Glutamatergic neuron (in vitro differentiated cells): ENCODE data around the gene NTF3. TPM values are rescaled to one million over a fixed set of nuclear protein-coding genes. Genes with fewer than 3 reads are reported as not detected.

Experiments
- DNase-seq: peaks from one replicate; pipeline ENCODE4 v3.0.0; 2022
- H3K27ac Mint-ChIP-seq: one replicate; pipeline ENCODE4 v1.8.0; 2020; ENCODE audit warnings: mild to moderate bottlenecking, mixed read lengths, inconsistent platforms; ENCODE audit not compliant: unreplicated experiment
- H3K27me3 Mint-ChIP-seq: one replicate; pipeline ENCODE4 v1.8.0; 2020; ENCODE audit warnings: mild to moderate bottlenecking, moderate library complexity, mixed read lengths, inconsistent platforms; ENCODE audit not compliant: unreplicated experiment
- H3K36me3 Mint-ChIP-seq: one replicate; pipeline ENCODE4 v1.8.0; 2020; ENCODE audit warnings: mild to moderate bottlenecking, mixed read lengths, inconsistent platforms; ENCODE audit not compliant: unreplicated experiment
- H3K4me1 Mint-ChIP-seq: one replicate; pipeline ENCODE4 v1.8.0; 2020; ENCODE audit warnings: mild to moderate bottlenecking, low read depth, mixed read lengths, inconsistent platforms; ENCODE audit not compliant: unreplicated experiment
- H3K4me3 Mint-ChIP-seq: one replicate; pipeline ENCODE4 v1.8.0; 2020; ENCODE audit warnings: mild to moderate bottlenecking, mixed read lengths, inconsistent platforms; ENCODE audit not compliant: unreplicated experiment
- H3K9me3 Mint-ChIP-seq: one replicate; pipeline ENCODE4 v1.8.0; 2020; ENCODE audit warnings: mild to moderate bottlenecking, moderate library complexity, mixed read lengths, inconsistent platforms; ENCODE audit not compliant: unreplicated experiment
- total RNA-seq: library from RNA; stranded (reverse); fragmentation: NEBNext Ultra II Directional; extraction: Animal tissue kit (Norgen Biotek cat#: 25700); gene quantifications from one replicate; pipeline ENCODE4 v1.2.1, GENCODE V29; 2021; ENCODE audit not compliant: unreplicated experiment
- TF ChIP-seq, protein P1 (sequence below): fragments of 200-600 bp; sonication (generic); IDR thresholded peaks from one replicate; pipeline ENCODE4 v1.5.0; 2021; ENCODE audit not compliant: partially characterized antibody, unreplicated experiment

Gene NTF3
- total RNA-seq, 1 donor from 2014 or later, result 5.0 TPM

DNA sequence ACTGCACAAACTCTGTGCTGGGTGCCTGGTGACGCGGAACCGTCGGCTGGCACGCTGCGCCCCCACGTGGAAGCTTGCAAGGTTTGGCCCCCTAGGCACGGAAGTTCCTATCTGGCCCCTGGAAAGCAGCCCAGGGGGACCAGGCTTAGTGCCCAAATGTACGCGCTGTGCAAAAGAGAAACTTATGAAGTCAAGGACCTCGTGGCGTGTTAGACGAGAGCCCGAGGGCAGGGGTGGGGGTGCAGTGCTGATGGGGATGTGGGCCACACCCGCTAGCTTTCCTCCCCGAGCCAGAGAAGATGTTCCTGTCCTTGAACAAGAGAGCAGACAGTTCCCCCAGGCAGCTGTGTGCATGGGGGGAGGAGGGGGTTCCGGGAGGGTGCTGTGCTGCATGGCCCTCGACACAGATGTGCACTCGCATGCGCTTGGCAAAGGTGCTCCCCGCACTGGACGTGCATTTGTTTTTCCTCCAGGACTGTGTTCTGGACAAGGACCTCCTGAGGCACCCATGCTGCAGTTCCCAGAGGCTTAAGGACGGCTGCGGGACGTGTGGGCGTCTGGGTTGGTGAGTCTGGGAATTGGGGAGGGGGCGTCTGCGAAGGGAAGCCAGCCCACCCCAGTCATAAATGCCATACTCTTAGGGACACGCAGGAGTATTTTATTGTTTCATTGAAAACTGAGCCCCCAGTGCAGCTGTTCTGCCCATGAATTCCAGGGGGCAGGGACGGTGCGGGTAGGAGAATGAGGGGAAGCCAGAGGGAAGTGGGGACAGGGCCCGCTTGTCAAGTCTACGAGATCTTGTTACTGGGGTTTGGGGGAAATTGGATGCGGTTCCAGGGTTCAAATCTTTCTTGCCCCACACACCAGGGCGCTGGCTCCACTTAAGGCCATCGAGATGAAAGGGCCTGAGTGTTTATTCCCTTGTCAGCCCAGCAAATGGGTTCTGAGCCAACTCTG lies 80.0 kb downstream of the NTF3 start:
- no peak for DNase-seq
- Mint-ChIP-seq H3K4me1 (peaks cover 4% of the 10 kb centered on the region), H3K4me3 (no peak overlapping the region), H3K9me3 (peaks cover 1% of the 10 kb centered on the region), H3K27ac (no peak overlapping the region), H3K36me3 (no peaks in the 10 kb centered on the region), H3K27me3 (peaks cover 1% of the 10 kb centered on the region)
- TF ChIP-seq, protein P1, sequence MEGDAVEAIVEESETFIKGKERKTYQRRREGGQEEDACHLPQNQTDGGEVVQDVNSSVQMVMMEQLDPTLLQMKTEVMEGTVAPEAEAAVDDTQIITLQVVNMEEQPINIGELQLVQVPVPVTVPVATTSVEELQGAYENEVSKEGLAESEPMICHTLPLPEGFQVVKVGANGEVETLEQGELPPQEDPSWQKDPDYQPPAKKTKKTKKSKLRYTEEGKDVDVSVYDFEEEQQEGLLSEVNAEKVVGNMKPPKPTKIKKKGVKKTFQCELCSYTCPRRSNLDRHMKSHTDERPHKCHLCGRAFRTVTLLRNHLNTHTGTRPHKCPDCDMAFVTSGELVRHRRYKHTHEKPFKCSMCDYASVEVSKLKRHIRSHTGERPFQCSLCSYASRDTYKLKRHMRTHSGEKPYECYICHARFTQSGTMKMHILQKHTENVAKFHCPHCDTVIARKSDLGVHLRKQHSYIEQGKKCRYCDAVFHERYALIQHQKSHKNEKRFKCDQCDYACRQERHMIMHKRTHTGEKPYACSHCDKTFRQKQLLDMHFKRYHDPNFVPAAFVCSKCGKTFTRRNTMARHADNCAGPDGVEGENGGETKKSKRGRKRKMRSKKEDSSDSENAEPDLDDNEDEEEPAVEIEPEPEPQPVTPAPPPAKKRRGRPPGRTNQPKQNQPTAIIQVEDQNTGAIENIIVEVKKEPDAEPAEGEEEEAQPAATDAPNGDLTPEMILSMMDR, result no peak

DNA sequence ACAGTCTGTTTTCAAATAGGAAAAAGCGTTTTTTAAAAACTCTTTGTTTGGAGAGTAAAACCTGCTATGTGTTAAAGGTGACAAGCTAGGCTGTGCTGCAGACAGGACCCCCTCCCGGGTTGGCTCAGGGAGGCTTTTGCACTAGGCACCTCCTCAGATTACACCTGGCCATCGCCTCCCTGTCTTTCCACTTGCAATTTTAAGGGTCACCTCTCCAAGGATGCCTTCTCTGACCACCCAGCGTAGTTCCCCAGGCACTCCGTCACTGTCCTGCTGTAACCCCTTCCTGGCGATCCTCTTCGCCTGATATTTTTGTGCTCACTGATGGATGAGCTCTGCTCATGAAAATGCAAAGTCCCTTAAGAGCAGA lies 80.7 kb downstream of the NTF3 start:
- Mint-ChIP-seq H3K4me3 (no peak overlapping the region), H3K36me3 (no peaks in the 10 kb centered on the region), H3K4me1 (peaks cover 7% of the 10 kb centered on the region), H3K27me3 (peaks cover 1% of the 10 kb centered on the region), H3K27ac (no peak overlapping the region), H3K9me3 (peaks cover 1% of the 10 kb centered on the region)
- no peak for DNase-seq
- TF ChIP-seq, protein P1, result no peak

DNA sequence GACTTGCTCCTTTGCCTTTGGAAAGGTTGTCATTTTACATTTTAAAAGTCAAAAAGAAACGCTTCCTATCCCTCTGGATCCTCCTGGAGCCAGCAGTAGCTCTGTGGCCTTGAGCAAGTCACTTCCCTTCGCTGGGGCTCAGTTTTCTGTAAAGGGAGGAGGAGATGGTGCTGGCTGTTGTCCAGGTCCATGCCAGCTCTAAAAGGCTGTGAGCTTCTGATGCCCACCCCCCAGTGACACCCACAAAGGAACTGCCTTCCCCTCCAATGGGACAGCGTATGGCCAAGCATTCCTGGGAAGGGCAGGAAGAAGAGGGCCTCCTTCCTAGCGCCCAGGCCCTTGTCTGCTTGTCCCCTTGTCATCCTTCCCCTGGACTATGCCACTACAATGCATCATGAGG lies 81.5 kb downstream of the NTF3 start:
- Mint-ChIP-seq H3K36me3 (no peaks in the 10 kb centered on the region), H3K27me3 (peaks cover 1% of the 10 kb centered on the region), H3K27ac (no peak overlapping the region), H3K4me1 (peaks cover 7% of the 10 kb centered on the region), H3K9me3 (peaks cover 1% of the 10 kb centered on the region), H3K4me3 (no peak overlapping the region)
- TF ChIP-seq, protein P1, result no peak
- DNase-seq, result no peak

DNA sequence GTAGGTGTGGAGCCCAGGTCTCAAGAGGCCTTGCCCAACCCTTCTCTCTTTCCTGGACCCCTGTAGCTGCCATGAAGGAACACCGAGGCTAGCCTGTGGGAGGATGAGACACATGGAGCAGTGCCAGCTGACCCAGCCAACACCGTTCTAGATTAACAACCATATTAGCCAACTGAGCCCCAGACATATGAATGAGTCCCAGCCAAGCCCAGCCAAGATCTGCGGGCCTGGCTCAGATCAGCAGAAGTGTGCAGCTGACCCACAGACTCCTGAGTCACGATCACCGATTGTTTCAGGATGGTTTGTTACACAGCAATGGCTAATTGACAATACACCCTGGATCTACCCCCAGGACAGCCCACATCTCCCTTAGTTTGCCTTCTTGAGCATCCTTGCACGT lies 82.1 kb downstream of the NTF3 start:
- Mint-ChIP-seq H3K27me3 (peaks cover 1% of the 10 kb centered on the region), H3K4me3 (no peak overlapping the region), H3K36me3 (no peaks in the 10 kb centered on the region), H3K9me3 (peaks cover 1% of the 10 kb centered on the region), H3K4me1 (peaks cover 7% of the 10 kb centered on the region), H3K27ac (no peak overlapping the region)
- TF ChIP-seq, protein P1, result no peak
- DNase-seq, result no peak

DNA sequence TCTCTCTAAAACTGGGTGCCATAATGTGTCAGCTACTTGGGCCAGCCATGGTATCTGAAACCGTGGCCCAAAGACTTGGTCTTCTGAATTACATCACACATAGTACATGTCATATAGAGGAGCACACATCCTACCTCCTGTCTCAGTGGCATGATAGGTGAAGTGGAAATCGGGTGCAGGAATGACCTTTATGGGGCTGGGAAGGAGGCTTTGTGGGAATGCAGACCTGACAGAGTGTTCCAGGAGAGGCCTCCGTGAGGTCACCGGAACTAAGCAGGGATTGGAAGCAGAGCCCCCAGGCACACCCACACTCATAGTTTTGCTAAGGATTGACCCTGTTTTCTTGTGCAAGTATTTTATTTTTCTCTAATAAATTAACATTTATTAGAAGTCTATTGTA lies 82.6 kb downstream of the NTF3 start:
- Mint-ChIP-seq H3K4me1 (peaks cover 7% of the 10 kb centered on the region), H3K9me3 (peaks cover 1% of the 10 kb centered on the region), H3K27ac (no peak overlapping the region), H3K4me3 (no peak overlapping the region), H3K36me3 (no peaks in the 10 kb centered on the region), H3K27me3 (peaks cover 1% of the 10 kb centered on the region)
- TF ChIP-seq, protein P1, result no peak
- DNase-seq, result no peak
